HG02759 (cell line): ENCODE results near the gene CCR6.
"Not testable (repeated sequence)": the region's sequence is repeated elsewhere in the genome, so short reads cannot be mapped to it uniquely, and the experiment has no call there.

Experiments used
- ATAC-seq: cut with Tn5 transposase; IDR thresholded peaks from one replicate; pipeline ENCODE4 v1.9.1; 2021; ENCODE audit warnings: mild to moderate bottlenecking, moderate library complexity; ENCODE audit not compliant: unreplicated experiment

The CCR6 gene

DNA sequence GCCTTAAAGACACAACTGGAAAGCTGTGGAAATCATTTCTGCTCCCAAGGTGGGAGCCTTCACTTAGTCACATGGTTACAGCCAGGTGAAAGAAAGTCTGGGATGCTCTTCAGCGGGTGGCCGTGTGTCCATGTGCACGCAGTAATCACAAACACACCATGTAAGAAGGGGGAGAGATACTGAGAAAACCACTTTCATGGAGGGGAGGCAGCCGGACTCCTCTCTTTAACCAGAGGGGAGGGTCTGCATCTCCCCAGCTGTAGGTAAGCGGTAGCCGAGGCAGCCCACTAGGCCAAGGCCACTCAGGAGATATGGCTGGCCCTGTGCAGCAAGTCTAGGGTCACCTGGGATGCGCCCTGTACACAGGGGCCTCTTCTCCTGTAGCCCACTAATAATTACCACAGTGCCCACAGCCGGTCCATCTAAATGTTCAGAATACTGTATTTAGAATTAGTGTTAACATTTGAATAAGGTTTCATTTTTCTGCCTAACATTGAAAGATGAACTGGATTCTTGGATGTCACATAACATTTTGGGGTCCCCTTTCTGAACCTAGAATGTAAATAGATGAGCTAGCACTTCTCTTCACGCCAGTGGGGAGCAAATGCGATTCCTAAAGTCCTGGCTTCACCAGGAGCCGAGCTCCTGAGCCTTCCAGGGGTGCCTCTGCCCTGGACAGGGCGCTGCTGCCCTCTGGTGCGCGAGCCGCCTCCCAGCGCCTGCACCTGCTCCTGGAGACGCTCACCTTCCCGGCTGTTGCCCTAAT lies 19.0 kb downstream of the CCR6 start:
- ATAC-seq, result peak; percentile 70

DNA sequence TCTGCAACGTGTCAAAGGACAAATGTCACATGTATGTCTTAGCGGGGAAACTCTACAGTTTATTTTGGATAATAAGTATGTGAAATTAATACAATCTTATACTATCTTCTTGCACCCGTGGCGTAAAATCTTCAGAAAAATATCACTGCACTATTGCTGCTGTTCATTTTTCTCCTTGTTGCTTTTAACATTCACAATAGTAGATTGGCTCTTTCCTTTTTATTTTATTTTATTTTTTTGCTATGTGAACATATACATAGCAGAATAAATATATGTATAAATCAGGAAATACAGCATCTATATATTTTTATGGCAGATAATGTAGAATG lies 19.5 kb downstream of the CCR6 start:
- ATAC-seq, result no peak

DNA sequence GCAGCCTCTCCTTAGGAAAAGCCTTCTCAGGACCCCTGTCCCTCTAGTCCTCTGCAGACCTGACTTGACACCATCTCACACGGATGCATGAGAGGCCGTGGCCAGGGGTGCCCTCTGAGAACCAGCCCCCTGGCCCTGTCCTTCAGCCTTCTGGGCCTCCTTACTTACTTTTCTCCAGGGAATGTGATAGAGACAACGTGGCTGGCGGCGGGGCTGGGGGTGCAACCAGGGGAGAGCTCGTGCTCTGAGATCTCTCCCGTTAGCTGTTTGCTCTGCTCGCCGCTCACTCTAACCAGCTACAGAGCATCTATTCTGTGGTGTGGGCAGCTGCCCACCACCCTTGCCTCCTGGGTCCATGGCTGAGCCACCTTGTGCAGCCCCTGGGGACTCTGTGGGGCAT lies 20.1 kb downstream of the CCR6 start:
- ATAC-seq, result no peak

DNA sequence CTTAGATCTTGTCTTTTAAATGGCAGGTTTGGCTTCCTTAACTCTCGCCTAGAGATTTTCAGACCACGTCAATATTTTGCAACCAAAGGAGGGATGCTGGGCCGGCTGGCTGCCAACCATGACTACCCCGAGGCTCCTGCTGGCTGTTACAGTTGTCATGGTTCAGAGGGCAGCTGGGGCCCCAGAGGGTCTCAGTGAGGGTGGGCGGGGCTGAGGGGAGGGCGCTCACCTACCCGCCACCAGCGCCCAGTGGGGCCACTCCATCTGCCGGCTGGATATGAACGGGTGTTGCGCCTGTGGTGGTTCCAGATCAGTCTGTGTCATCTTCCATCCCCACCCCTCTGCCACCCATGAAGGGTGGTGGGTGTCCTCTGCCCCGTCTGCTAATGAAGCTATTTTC lies 22.6 kb downstream of the CCR6 start:
- no peak for ATAC-seq

DNA sequence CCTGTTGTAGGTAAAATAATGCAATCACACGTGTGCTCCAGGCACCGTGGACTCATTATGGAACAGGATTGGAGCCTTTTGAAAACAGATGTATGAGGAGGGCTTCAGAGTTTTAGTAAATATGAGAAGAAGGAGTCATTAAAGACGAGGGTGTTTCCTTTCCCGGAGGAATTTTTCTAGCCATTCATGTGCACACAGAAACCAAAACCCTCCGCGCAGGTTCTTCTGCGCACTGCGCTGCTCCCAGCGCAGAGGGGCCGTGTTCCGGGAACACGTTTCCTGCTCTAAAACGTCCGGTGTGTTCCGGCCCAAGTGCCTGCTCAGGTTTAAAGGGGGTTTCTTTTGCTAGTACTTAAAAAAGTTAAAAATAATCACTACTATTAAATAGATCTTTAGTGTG lies 23.2 kb downstream of the CCR6 start:
- ATAC-seq, result no peak

DNA sequence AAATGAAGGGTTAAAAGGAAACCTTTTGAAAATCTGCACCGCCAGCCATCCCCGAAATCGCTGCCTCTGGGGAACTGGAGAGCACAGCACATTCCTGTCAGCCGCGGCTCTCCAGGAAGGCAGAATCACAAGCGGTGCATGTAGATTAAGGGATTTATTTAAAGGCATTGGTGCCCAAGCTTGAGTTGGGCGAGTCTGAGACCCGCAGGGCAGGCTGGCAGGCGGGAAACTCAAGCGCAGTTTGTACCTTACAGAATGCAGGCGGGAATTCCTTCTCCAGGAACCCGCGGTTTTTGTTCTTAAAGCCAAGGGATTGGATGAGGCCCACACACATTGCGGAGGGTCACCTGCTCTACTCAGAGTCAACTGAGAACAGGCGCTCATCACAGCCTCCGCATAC lies 24.1 kb downstream of the CCR6 start:
- no peak for ATAC-seq

DNA sequence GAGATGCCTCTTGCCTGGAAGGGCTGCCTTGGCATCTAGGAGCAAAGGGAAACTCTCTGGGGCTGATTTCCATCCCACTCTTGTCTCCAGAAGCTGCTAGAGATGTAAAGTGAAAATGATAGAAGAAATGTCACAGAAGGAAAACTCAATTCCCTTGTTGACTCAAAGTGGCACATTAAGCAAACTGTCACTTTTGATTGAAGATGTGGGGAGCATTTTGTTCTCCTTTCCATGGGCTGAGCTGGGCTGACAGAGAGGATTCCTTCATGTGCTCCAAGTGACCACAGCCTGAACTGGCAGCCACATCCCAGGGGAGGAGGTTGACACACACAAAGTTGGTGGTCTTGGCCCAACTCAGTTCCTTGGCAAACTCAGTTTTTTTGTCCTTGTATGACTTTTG lies 25.1 kb downstream of the CCR6 start:
- no peak for ATAC-seq

DNA sequence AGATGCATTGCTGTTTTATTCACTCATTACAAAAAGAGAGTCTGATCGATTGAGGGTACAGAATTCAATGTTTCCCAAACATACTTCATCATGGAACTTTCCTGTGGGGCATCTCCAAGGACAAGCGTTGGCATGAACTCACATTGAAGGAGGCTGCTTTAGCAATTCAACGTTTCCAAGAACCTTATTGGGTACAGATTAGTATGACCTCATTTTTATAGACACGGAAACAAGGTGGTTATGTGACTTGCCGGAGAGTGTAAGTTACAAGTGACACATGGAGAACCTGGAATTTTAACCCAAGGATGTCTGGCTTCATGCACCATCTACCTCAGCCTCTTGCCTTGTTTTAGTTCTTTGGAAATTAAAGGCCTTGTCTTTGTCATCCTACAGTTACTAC lies 26.1 kb downstream of the CCR6 start:
- ATAC-seq, result no peak

DNA sequence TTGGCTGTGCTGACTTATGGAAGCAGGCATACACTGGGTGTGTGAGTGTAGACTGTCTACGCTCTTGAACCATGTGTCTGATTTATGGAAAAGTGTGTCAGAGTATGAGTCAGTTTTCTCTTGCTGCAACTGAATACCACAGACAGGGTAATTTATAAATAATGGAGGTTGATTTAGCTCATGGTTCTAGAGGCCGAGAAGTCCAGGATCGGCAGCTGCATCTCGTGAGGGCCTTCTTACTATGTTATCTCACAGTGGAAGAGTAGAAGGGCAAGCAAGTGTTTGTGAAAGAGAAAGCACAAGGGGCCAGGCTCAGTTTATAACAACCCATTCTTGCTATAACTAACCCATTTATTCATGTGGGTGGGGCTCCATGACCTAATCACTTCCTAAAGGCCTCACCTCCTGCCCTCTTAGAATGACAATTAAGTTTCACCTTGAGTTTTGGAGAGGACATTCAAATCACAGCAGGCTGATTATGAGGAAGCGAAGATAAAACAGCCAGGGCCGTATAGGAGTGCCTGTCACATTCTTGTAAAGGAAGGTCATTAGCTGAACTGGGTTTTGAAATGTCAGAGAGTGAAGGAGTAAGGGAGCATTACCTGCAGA lies 28.1 kb downstream of the CCR6 start:
- peak; percentile 54 for ATAC-seq

DNA sequence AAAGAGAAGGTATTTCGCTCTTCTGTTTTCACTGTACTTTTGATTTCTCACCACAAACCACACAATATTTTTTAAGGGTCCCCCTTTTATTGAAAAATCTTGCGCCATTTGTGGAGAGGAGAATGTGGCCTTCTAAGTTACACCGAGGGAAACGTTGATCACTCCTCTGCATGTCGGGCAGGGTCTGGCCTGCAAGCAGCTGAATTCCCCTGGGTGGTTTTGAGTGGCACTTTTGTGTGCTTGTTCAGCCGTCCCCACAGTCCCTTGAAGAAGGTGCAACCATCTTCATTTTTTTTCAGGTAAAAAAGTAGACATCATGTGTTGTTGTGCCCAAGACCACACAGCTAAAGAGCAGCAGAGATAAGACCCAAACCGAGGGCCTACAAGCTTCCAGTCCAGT lies 28.8 kb downstream of the CCR6 start:
- no peak for ATAC-seq

DNA sequence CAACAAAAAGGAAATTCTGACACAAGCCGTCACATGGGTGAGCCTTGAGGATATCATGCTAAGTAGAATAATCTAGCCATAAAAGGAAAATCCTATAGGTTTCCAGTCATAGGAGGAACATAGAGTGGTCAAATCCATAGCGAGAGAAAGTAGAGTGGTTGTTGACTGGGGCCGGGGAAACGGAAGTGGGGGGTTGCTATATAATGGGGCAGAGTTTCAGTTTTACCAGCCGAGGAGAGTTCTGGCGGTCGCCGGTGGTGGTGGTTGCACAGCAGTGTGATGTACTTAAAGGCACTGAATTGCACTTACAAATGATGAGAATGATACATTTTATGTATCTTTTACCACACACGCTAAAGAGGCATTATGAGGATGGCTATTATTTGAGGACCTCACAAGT lies 30.0 kb downstream of the CCR6 start:
- ATAC-seq, result peak; percentile 57

DNA sequence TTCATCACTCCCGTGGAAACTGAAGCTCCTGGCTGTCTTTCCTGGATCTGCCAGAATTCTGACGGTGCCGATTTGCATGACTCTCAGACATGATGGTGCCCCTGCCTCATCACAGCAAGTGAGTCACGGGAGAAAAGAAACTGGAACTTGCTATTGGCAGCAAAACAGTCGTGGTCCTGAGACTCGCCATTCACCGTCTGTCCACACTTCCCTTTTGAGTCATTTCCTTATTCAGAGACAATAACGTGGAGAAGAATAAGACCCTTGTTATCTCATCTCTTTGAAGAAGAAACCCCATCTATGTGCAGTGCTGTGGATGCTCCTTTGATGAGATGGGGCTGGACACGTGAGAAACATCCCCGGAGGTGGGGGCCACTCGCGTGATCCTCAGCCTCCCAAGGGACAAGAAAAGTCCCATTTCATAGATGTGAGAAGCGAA lies 30.6 kb downstream of the CCR6 start:
- peak; percentile 67 for ATAC-seq

DNA sequence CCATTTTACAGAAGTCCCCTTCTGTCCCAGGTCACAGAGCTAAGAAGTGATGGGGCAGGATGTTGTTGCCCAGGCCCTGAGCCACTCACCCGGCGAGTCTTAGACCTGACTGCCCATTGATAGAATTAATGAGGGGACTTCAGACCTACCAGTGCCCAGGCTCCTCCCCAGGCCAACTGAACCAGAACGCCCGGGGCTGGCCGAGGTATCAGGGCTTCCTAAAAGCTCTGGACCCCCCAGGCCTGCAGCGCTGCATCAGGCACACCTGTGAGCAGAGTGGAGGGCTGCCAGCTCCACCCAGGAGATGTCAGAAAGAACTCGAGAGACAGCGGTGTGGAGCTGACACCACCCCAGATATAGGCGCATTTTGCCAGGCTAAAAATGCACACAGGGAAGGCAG lies 31.4 kb downstream of the CCR6 start:
- ATAC-seq, result no peak

DNA sequence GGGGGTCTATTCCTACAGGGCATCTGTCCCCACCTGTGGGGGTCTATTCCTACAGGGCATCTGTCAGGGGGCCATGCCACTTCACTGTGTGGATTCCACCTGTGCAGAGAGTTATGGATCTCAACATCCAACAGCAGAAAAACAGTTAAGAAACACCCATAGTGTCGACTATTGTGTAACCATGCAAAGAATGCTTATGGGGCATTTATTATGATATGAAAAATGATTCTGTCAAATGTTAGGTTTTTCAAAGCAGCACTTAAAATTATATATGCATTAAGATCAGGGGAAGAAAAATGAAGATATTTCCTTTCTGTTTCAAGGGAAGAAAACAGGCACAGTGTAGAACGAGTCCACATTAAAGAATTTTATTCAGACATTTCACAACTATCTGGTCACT lies 32.0 kb downstream of the CCR6 start:
- ATAC-seq, result no peak

DNA sequence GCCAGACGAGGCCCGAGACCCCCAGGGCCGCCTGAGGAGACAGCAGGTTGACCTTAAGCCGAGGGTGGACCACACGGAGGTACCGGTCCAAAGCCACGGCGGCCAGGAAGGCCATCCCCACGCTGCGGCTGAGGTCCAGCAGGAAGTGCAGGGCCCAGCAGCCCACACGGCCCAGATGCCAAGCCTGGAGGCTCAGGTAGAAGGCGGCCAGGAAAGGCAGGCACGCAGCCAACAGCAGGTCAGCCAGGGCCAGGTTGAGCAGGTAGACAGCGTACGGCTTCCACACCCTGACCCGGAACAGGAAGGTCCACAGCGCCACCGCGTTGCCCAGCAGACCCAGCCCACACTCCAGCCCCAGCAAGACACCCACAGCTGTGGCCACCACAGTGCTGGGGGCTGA lies 34.5 kb downstream of the CCR6 start:
- no peak for ATAC-seq

DNA sequence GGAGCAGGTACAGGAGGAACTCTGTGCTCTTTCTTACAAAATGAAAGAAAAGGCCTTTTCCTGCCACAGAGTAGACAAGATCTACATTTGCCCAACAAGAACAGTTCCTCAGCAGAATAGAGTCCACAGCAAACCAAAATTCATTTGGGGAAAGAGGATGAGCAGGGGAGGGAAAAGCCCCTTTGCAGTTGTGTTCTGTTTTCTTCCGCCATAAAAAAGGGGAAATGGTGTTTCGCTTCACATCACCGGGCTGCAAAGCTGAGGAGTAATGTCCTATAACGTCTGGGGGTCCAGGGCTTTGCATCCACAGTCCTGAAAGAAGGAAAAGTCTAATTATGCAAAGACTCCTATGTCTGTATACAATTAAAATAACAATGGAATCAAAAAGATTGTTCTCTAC lies 35.0 kb downstream of the CCR6 start, which contains the start of gene GPR31:
TSS of gene GPR31 (minus strand) at position 118 of the 400 bp plus-strand sequence. CDS start 149 bp downstream, outside the sequence.
- ATAC-seq, result no peak

DNA sequence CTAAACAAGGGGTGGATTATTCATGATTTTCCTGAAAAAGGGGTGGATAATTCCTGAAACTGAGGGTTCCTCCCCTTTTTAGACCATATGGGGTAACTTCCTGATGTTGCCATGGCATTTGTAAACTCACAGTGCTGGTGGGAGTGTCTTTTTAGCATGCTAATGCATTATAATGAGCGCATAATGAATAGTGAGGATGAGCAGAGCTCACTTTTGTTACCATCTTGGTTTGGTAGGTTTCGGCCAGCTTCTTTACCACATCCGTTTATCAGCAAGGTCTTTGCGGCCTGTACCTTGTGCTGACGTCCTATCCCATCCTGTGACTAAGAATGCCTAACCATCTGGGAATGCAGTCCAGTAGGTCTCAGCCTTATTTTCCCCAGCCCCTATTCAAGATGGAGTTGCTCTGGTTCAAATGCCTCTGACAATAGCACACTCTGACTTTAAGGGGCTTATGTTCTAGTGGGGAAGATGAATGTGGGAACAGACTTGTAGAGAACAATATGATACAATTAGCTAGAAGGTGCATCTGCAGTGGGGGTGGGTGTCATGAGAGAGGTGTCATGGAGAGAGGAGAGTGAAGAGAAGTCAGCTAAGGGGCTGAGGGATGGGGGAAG lies 39.1 kb downstream of the CCR6 start:
- ATAC-seq, result no peak

DNA sequence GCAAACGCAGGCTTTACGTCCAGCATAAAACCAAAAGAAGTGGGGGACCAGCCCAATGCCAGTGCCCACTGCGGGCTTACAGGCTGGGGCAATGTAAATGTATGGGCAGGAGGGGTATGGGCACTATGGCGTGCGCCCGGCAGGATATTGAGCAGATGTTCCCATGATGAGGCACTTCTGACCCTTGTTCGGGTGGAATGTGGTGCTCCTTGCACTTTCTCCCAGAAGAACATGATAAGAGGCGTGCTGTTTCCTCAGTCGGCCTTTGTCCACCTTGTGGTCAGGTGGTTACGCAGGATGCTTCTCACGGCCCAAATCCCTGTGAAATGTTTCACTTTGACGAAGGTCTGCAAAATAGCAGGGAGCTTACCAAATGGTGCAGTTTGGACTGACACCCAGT lies 39.7 kb downstream of the CCR6 start:
- ATAC-seq, result no peak

DNA sequence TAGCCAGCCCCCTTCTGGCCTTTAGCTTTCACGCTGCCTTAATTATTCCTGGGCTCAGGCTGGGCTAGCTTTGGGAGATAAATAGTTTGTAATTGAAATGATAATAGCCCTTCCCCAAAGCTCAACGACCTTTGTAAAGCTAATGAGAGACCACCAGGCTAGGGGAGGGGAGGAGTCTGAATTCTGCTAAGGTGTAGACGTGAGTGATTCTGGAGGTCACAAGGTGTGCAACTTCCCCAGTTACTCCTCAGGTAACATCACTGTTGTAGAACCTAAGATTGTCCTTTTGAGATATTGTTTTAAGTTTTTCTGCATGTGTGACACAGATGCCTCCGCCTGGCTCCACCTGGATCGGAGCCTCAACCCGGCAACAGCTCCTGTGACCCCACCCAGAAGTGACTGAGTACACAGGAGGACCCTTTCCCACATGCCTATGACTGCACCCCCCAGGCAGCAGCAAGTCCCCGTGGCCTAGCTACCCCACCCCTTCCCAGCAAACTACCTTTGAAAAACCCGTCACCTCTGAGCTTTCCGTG lies 40.6 kb downstream of the CCR6 start:
- no peak for ATAC-seq

DNA sequence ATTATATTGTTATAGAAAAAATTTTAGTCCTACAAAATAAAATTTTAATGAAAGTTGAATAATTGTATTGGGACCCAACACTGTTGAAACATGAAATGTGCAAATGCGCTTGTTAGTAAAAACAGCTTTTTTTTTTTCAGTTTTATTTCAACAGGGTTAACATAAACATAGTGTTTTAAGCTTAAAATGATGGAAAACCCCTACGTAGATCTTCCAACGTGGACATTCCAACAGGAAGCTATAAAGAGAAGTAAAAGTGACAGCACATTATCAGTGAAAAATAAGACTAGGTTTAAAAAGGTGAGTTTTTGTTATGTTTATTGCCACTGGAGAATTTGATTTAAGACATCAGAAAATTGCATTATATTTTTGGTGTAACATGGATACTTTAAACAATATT lies 41.4 kb downstream of the CCR6 start:
- no peak for ATAC-seq

DNA sequence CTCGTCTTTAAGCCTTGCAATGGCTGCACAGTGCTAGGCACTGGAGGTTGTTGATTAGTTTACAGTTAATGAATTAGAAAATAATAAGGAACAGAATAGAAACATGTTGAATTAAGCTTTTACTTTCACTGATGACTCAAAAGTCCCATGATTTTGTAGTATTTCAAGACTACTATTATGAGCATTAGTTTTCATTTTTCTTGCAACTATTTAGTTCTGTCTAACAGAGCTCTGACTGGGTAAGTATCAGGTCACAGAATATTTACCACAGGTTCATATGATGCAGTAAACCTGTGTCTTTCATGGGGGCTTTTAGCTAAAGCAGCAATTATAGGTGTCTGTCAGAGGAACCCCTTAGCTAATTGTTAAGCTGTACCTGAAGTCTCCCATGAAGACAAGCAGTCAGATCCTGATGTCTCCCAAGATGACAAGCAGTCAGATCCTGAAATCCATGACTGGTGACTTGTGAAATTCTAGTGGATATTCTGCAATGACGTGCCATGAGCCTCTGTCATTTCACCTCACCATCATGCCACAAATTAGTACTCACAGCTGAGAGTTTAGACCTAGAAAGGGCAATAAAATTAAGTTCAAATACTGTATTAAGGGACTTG lies 43.1 kb downstream of the CCR6 start:
- no peak for ATAC-seq

DNA sequence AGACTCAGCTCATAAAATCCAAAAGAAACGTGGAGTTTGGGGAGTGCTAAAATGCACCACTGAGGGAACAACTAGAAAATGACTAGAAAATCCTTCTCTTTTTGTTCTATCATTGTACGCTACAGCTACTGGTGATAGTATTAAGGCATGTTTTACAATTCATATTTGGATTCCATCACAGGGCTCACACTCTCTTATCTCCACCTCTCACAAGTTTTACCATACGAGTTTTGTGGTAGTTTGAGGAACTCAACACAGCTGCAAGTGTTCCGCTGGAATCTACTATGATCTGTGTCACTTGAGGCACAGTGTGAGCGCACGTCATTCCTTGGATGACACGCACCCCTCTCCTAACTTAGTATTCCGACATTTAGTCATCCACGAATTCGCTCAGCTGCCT lies 44.8 kb downstream of the CCR6 start:
- ATAC-seq, result not testable (repeated sequence)
